Trophoblast cell (in vitro differentiated cells and primary cell): ENCODE data around the gene VWA8.

ENCODE experiments used
- DNase-seq, 2 donors: peaks; one replicate each; pipeline ENCODE4 v3.0.0-alpha.2; 2016
- H2AFZ ChIP-seq: 2 replicates; pipeline ENCODE4 v1.6.1; 2013; ENCODE audit warnings: low read length, moderate library complexity, mild to moderate bottlenecking; ENCODE audit not compliant: insufficient read depth, poor library complexity
- H2AK5ac ChIP-seq: 2 replicates; pipeline ENCODE4 v1.6.1; 2013; ENCODE audit warnings: mild to moderate bottlenecking, low read length
- H2BK120ac ChIP-seq: 2 replicates; pipeline ENCODE4 v1.6.1; 2013; ENCODE audit warnings: low read length, mild to moderate bottlenecking, moderate library complexity; ENCODE audit not compliant: insufficient read depth, poor library complexity
- H2BK12ac ChIP-seq: 2 replicates; pipeline ENCODE4 v1.6.1; 2013; ENCODE audit warnings: mild to moderate bottlenecking, low read length, moderate library complexity
- H2BK5ac ChIP-seq: 2 replicates; pipeline ENCODE4 v1.6.1; 2013; ENCODE audit warnings: low read length, low read depth, moderate library complexity, mild to moderate bottlenecking; ENCODE audit not compliant: poor library complexity
- H3K14ac ChIP-seq: 2 replicates; pipeline ENCODE4 v1.6.1; 2013; ENCODE audit warnings: mild to moderate bottlenecking, low read length
- H3K18ac ChIP-seq: 2 replicates; pipeline ENCODE4 v1.6.1; 2013; ENCODE audit warnings: mild to moderate bottlenecking, low read length
- H3K23ac ChIP-seq: 2 replicates; pipeline ENCODE4 v1.6.1; 2013; ENCODE audit warnings: low read length
- H3K27ac ChIP-seq: 2 replicates; pipeline ENCODE4 v1.5.1; 2013; ENCODE audit warnings: low read depth, mild to moderate bottlenecking, inconsistent platforms, low read length, moderate library complexity
- H3K27me3 ChIP-seq: 2 replicates; pipeline ENCODE4 v1.6.1; 2013; ENCODE audit warnings: inconsistent platforms, mild to moderate bottlenecking, low read length, moderate library complexity; ENCODE audit not compliant: insufficient read depth
- H3K36me3 ChIP-seq, 2 experiments: 1 replicate in 1 of 2; 2 replicates in 1 of 2; pipeline ENCODE4 v1.6.1; 2013; ENCODE audit warnings: low read length in 2 of 2, mild to moderate bottlenecking in 2 of 2, moderate library complexity in 1 of 2; ENCODE audit not compliant: insufficient read depth in 2 of 2, control insufficient read depth in 1 of 2
- H3K4ac ChIP-seq: 2 replicates; pipeline ENCODE4 v1.6.1; 2013; ENCODE audit warnings: low read depth, mild to moderate bottlenecking, low read length, moderate library complexity
- H3K4me1 ChIP-seq, 2 experiments: 1 replicate in 1 of 2; 2 replicates in 1 of 2; pipeline ENCODE4 v1.6.1; 2013; ENCODE audit warnings: low read length in 2 of 2, mild to moderate bottlenecking in 2 of 2, moderate library complexity in 1 of 2; ENCODE audit not compliant: insufficient read depth in 2 of 2, control insufficient read depth in 1 of 2
- H3K4me2 ChIP-seq: 2 replicates; pipeline ENCODE4 v1.6.1; 2013; ENCODE audit warnings: inconsistent platforms, mild to moderate bottlenecking, low read length, moderate library complexity
- H3K4me3 ChIP-seq: 2 replicates; pipeline ENCODE4 v1.5.1; 2013; ENCODE audit warnings: mild to moderate bottlenecking, low read depth, low read length, inconsistent platforms
- H3K79me1 ChIP-seq: one replicate; pipeline ENCODE4 v1.6.1; 2013; ENCODE audit warnings: low read length
- H3K79me2 ChIP-seq: 2 replicates; pipeline ENCODE4 v1.6.1; 2013; ENCODE audit warnings: low read length, mild to moderate bottlenecking; ENCODE audit not compliant: control insufficient read depth, insufficient read depth, poor library complexity
- H3K9ac ChIP-seq: 2 replicates; pipeline ENCODE4 v1.6.1; 2013; ENCODE audit warnings: mild to moderate bottlenecking, low read length
- H3K9me3 ChIP-seq: 2 replicates; pipeline ENCODE4 v1.6.1; 2013; ENCODE audit warnings: low read depth, mild to moderate bottlenecking, control low read depth, inconsistent platforms, low read length; ENCODE audit not compliant: insufficient read depth
- H4K12ac ChIP-seq: 2 replicates; pipeline ENCODE4 v1.6.1; 2013; ENCODE audit warnings: low read depth, mild to moderate bottlenecking, low read length, moderate library complexity
- H4K8ac ChIP-seq: 2 replicates; pipeline ENCODE4 v1.6.1; 2013; ENCODE audit warnings: low read depth, mild to moderate bottlenecking, low read length, moderate library complexity
- H4K91ac ChIP-seq: one replicate; pipeline ENCODE4 v1.6.1; 2013; ENCODE audit warnings: low read depth, mild to moderate bottlenecking, low read length, moderate library complexity
- WGBS: extraction: QIAGEN DNeasy Blood & Tissue Kit; methylation state at CpG from one replicate; pipeline ENCODE4 v1.1.7; 2013; ENCODE audit warnings: missing lambda C conversion rate; ENCODE audit not compliant: insufficient read length, insufficient coverage; ENCODE audit errors: extremely low coverage; 5-methylcytosine and 5-hydroxymethylcytosine counted together

VWA8 gene

DNA sequence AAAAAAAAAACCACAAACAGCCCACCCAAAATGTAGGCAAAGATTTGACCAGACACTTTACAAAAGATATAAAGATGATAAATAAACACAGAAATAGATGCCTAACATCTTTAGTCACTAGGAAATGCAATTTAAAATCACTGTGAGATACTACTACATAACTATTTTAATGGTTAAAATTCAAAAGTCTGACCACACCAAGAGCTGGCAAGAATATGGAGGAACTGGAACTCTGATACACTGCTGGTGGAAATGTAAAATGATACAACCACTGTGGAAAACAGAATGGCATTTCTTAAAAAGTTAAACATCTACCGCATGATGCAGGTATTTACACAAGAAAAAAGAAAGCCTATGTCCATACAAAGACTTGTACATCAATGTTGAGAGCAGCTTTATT is 26.8 kb downstream of the VWA8 start:
- DNase-seq: no peak
- Histone ChIP-seq H3K18ac (no peak overlapping the region), H3K36me3 (no peaks in the 10 kb centered on the region), H2BK12ac (no peak overlapping the region), H3K4me3 (no peak overlapping the region), H3K79me1 (no peaks in the 10 kb centered on the region), H3K27me3 (no peaks in the 10 kb centered on the region), H3K4me2 (no peak overlapping the region), H2BK120ac (no peak overlapping the region), H3K79me2 (no peaks in the 10 kb centered on the region), H2AK5ac (no peak overlapping the region), H3K4me1 (no peaks in the 10 kb centered on the region), H3K27ac (no peak overlapping the region), H3K4ac (no peak overlapping the region), H3K9ac (no peak overlapping the region), H4K91ac (no peak overlapping the region), H4K8ac (no peak overlapping the region), H2AFZ (no peak overlapping the region), H3K9me3 (no peaks in the 10 kb centered on the region), H4K12ac (no peak overlapping the region), H3K23ac (no peak overlapping the region), H2BK5ac (no peak overlapping the region), H3K14ac (no peak overlapping the region)
- no CpG with 5 or more reads among the region's 1 CpG for WGBS

- Histone ChIP-seq H3K9ac (no peak overlapping the region), H3K18ac (no peak overlapping the region), H2AFZ (no peak overlapping the region), H3K14ac (no peak overlapping the region), H3K36me3 (no peaks in the 10 kb centered on the region), H3K79me1 (no peaks in the 10 kb centered on the region), H2BK5ac (no peak overlapping the region), H3K4me1 (no peaks in the 10 kb centered on the region), H4K8ac (no peak overlapping the region), H2BK12ac (no peak overlapping the region), H4K91ac (no peak overlapping the region), H3K79me2 (no peaks in the 10 kb centered on the region), H2BK120ac (no peak overlapping the region), H3K4me3 (no peak overlapping the region), H3K4me2 (no peak overlapping the region), H3K4ac (no peak overlapping the region), H3K27me3 (no peaks in the 10 kb centered on the region), H3K27ac (no peak overlapping the region), H2AK5ac (no peak overlapping the region), H4K12ac (no peak overlapping the region), H3K23ac (no peak overlapping the region), H3K9me3 (no peaks in the 10 kb centered on the region)
- DNase-seq: no peak
- no CpG with 5 or more reads among the region's 1 CpG for WGBS
Observed at GRCh38 chr13:41931337-41931736, 29.6 kb downstream of the VWA8 start.

GRCh38 chr13:41930154-41930553 is 30.8 kb downstream of the VWA8 start:
- DNase-seq: no peak
- H2AK5ac ChIP-seq: no peak overlapping the region
- H3K9me3 ChIP-seq: peaks cover 3% of the 10 kb centered on the region
- H3K27me3 ChIP-seq: no peaks in the 10 kb centered on the region
- H3K79me2 ChIP-seq: no peaks in the 10 kb centered on the region
- no peak overlapping the region for H2AFZ ChIP-seq
- H3K27ac ChIP-seq: no peak overlapping the region
- no CpG with 5 or more reads among the region's 5 CpGs for WGBS
- no peak overlapping the region for H3K18ac ChIP-seq
- peaks cover 0 to 2% of the 10 kb centered on the region in 2 experiments for H3K36me3 ChIP-seq
- H4K12ac ChIP-seq: no peak overlapping the region
- no peak overlapping the region for H3K4me2 ChIP-seq
- H3K4ac ChIP-seq: no peak overlapping the region
- no peak overlapping the region for H3K23ac ChIP-seq
- H4K91ac ChIP-seq: no peak overlapping the region
- H3K4me1 ChIP-seq: no peaks in the 10 kb centered on the region
- H2BK12ac ChIP-seq: no peak overlapping the region
- H3K4me3 ChIP-seq: no peak overlapping the region
- H2BK120ac ChIP-seq: no peak overlapping the region
- no peaks in the 10 kb centered on the region for H3K79me1 ChIP-seq
- no peak overlapping the region for H3K9ac ChIP-seq
- H2BK5ac ChIP-seq: no peak overlapping the region
- H3K14ac ChIP-seq: no peak overlapping the region
- H4K8ac ChIP-seq: no peak overlapping the region

DNA sequence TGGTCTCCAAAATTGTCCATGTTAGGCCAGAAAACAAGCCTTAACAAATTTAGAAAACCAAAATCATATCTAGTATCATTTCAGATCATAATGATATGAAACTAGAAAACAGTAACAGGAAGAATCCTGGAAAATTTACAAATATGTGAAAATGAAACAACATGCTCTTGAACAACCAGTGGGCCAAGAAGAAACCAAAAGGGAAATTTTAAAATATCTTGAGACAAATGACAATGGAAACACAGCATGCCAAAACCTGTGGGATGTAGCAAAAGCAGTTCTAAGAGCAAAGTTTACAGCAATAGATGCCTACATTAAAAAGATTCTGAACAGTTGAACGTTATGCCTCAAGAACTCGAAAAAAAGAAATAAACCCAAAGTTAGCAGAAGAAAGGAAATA is 32.6 kb downstream of the VWA8 start:
- H4K12ac ChIP-seq: no peak overlapping the region
- H3K4me2 ChIP-seq: no peak overlapping the region
- H3K4me3 ChIP-seq: no peak overlapping the region
- H3K14ac ChIP-seq: no peak overlapping the region
- H3K36me3 ChIP-seq: peaks cover 0 to 2% of the 10 kb centered on the region in 2 experiments
- no peak overlapping the region for H2AK5ac ChIP-seq
- H3K9ac ChIP-seq: no peak overlapping the region
- no peaks in the 10 kb centered on the region for H3K27me3 ChIP-seq
- peaks cover 3% of the 10 kb centered on the region for H3K9me3 ChIP-seq
- H2BK5ac ChIP-seq: no peak overlapping the region
- H2AFZ ChIP-seq: no peak overlapping the region
- H3K27ac ChIP-seq: no peak overlapping the region
- no peak for DNase-seq
- no peaks in the 10 kb centered on the region for H3K79me1 ChIP-seq
- no peaks in the 10 kb centered on the region for H3K79me2 ChIP-seq
- H4K91ac ChIP-seq: no peak overlapping the region
- no peak overlapping the region for H4K8ac ChIP-seq
- H3K18ac ChIP-seq: no peak overlapping the region
- H2BK120ac ChIP-seq: no peak overlapping the region
- no CpG with 5 or more reads among the region's 2 CpGs for WGBS
- no peak overlapping the region for H3K4ac ChIP-seq
- no peak overlapping the region for H3K23ac ChIP-seq
- no peaks in the 10 kb centered on the region for H3K4me1 ChIP-seq
- no peak overlapping the region for H2BK12ac ChIP-seq
